ENCODE results near the gene JAK1.
A peak's percentile ranks its signal among the peaks of the same experiment; 100 is the strongest.

JAK1 gene

DNA sequence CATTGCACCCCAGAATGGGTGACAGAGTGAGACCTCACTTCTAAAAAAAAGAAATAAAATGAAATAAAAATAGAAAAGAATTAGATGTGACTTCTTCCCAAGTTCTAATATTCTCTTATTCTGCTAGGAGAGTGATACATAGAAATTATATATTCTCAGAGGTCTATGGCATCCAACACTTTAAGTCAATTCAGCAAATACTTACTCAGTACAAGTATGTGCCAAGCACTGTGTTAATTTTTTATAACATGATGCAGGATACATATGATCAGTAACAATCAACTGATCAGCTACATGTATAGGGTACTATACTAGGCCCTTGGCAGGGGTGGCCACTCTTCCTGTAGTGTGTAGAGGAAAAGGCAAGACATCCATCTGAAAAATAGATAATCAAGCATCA is 13.0 kb upstream of the JAK1 start:
- DNase-seq, result no peak

GRCh38 chr1:64976361-64976760 is 10.0 kb upstream of the JAK1 start:
- no peak for DNase-seq

DNA sequence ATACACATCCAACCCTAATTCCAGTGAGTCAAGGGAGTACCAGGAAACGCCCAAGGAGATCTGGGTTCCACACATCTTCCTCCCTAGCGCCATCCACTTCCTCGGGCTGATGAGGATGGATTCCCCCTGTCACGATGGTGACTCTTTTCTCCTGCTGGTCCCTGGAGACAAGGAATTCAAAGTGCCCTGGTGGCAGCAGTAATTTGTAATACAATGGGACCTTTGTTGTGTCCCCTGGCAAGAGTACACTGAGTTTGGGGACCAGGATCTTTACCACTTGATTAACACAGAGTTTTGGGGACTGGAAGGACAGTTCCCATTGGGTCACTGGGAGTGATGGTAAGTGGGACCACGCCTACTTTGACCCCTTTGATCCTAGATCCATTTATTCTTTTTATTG is 9.4 kb upstream of the JAK1 start:
- DNase-seq, result no peak

- DNase-seq, result no peak
Observed at GRCh38 chr1:64975127-64975526, 8.8 kb upstream of the JAK1 start.

- DNase-seq, result no peak
Observed at GRCh38 chr1:64974288-64974825, 8.0 kb upstream of the JAK1 start.

DNA sequence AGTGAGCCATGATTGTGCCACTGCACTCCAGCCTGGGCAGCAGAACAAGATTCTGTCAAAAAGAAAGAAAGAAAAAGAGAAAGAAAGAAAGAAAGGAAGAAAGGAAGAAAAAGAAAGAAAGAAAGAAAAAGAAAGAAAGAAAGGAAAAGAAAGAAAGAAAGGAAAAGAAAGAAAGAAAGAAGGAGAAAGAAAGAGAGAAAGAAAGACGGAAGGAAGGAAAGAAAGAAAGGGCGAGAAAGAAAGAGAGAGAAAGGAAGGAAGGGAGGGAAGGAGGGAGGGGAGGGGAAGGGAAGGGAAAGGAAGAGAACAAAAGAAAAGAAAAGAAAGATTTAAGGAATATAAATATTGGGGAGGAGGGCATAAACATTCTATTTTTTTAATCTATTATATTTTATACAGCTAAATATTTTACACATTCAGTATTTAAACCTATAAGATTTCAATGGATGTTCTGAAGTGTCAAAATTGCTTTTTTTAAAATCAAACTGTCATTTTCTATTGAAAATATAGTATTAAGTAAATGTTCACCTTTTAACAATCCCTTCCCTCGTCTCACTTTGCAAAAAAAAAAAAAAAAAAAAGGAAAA is 6.8 kb upstream of the JAK1 start:
- no peak for DNase-seq

DNA sequence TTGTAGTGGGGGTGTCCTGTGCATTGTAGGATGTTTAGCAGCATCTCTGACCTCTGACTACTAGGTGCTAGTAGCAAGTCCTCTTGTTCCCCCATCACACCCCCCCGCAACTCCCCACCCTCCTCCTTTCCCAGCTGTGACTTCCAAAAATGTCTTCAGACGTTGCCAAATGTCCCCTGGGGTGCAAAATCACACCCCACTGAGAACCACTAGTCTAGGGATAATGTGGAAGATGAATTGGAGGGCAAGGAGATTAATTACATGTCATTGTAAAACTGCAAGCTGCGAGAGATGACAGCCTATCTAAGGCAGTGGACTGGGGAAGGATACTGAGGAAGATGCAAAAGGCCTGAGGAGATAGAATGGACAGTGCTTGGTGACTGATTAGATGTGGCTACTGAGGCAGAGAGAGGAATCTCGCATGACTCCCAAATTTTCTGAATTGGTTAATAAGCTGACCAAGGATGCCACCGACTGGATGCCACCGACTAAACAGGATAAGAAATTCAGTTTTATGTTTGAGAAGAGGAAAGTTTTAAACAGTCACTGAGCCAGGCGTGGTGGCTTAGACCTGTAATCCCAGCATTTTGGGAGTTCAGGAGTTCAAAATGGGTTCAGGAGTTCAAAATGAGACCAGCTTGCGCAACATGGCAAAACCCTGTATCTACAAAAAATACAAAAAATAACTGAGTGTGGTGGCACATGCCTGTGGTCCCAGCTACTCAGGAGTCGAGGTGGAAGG is 3.1 kb upstream of the JAK1 start:
- DNase-seq, result no peak

DNA sequence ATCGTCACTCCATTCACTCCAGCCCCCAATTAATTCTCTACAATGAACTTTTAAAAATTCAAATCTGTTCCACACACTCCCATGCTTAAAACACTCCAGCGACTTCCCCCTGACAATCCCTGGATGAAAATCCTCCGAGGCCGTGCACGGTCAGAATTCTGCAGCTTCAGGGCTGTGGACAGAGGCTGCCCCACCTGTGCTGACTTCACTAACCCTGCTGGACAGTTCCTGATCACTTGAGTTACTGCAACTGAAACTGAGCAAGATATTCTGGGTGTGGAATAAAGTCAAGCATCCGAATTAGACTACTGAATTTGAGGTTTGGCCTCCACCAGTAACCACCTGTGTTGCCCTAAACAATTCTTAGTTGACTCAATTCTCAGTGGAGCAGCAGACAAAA is 1.0 kb upstream of the JAK1 start:
- DNase-seq, result no peak

DNA sequence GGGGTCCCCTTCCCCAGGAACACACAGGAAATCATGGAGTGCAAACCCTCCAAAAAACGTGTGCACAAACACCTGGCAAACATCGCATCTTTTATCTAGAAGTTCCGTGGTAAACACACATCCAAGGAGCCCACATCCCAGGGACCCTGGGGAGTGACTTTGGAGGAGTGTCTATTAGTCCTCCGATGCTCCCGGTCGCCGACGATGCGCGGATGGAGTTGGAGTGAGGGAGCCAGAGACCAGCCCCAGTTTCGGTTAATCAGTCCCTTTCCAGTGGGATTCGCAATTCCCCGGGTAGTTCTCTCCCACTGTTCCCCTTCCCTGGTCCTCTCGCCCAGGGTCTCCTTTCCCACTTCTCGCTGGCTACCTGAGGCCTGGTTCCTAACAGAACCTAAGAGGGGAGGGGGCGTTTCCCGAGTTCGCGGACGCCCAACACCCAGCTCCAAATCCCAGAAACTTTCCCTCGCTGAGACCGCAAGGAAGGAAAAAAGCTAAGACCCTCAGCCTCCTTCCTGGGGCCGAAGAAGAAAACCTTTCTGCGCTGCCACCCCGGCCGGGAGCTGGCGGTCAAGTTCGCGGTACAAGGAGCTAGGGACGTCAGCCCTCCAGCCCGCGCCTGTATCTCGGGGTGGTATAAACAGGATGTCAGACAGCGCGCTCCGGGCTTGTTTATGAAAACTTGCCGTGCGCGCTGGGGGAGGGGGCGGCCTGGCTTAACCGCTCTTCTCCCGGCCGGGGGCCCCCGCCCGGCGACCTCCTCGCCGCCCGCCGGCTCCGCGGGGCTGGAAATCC is 787 bp downstream of the JAK1 start:
- peak; percentile 75 for DNase-seq

GRCh38 chr1:64963466-64963865 is 2.9 kb downstream of the JAK1 start:
- DNase-seq, result no peak

GRCh38 chr1:64962441-64962840 is 3.9 kb downstream of the JAK1 start:
- DNase-seq, result peak; percentile 41

- no peak for DNase-seq
Observed at GRCh38 chr1:64961923-64962322, 4.4 kb downstream of the JAK1 start.

DNA sequence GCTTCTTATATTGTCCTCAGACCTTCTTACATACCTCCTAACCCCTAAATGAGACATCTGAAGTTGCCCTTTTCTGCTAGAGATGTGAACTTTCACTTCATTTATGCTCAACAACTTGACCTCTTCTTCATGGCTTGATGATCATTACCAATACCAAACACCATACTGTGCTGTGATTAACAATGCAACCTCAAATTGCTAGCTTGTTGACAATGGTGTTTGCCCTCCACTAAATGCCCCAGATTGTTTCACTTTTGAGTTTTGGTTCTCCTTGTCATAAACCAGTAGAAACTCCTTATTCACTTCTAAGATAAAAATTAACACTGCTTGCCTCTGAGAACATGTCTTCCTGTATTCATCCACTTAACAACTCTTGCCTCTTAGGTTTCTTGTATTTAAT is 5.6 kb downstream of the JAK1 start:
- no peak for DNase-seq

DNA sequence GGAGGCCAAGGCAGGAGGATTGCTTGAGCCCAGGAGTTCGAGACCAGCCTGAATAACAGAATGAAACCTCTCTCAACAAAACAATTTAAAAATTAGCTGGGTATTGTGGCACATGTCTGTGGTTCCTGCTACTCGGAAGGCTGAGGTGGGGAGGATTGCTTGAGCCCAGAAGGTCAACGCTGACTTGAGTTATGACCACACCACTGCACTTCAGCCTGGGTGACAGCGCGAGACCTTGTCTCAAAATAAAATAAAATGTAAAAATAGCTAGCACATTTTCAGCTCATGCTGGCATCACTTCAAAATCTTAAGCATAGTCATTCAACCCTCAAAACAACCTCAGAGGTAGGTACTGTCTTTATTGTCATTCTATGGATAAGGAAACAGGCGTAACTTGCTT is 6.4 kb downstream of the JAK1 start:
- DNase-seq, result no peak

GRCh38 chr1:64956733-64957441 is 9.5 kb downstream of the JAK1 start:
- peak; percentile 51 for DNase-seq

- peak; percentile 40 for DNase-seq
Observed at GRCh38 chr1:64956010-64956640, 10.2 kb downstream of the JAK1 start.

- DNase-seq, result no peak
Observed at GRCh38 chr1:64955097-64956009, 11.0 kb downstream of the JAK1 start.

DNA sequence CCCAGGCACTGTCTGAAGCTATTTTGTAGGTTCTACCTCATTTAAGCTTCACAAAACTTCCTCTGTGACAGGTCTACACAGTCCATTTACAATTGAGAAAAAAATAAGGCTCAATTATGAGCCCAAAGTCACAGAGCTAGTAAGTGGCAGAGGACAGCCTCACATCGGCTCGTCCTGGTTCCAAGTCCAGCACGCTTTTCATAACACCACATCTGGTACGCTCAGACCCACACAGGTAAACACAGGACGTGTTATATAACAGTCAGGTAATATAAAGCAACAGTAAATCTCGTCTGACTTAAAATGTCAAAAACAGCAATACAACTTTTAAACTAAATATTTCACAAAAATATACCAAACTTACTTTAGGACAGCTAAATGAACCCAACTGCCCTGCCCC is 13.1 kb downstream of the JAK1 start:
- DNase-seq, result no peak

DNA sequence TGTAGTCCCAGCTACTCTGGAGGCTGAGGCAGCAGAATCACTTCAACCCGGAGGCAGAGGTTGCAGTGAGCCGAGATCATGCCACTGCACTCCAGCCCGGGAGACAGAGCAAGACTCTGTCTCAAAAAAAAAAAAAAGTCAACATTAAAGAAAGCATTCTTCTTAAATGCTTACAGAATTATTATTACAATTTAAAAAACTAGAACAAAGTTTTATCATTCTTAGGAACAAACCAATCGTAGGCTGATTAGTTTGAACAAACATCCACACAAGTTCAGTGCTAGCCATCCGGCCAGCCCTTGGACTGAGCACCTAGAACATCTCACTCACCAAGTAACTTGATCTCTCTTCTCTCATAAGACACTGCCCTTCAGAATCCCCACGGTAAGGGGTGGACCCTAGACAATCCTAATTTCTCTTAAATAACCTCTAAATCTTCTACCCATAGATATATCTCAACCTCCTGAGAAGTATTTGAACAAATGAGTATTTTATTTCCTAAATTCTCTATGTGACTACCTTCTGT is 16.0 kb downstream of the JAK1 start:
- no peak for DNase-seq

DNA sequence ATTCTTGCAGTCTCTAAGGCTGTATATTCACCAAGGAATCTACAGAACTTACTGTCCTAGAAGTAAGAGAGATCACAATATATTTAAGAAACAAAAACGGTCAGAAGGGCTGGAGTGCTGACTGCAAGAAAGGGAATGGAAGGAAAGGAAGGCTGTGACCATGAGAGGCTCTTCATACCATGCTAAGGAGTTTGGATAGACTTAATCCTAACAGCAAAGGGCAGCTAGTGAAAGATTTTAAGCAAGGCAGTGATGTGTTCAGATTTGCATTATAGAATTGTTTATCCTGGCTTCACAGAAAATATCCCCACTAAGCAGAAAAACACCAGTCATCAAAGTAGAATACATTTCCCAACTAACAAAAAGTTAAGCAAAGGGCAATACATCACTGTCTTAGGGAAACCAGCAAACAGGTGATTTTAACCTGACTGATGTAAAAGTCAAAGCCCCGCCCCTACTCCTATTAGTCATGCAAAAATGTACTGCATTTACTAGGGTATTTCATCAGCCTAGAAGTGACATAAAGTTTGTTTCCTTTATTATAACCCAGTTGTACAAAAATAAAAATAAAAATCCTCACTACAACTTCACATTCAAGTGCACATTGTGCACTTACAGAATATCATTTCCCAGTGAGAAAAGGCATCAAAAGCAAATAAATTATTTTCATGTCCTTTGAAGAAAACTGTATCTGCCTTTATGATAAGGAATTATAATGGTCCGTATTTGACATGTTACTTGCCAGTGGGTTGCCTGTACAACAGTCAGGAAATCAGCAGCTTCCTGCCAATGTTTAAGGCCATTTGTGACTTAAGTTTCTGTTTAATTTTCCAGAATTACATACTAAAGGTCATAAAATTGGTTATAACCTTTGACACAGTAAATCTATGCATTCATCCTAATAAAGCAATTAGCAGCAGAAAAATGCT is 17.2 kb downstream of the JAK1 start:
- peak; percentile 46 for DNase-seq
